ENCODE results near the gene TGFA.
A peak's percentile ranks its signal among the peaks of the same experiment; 100 is the strongest.

DNA sequence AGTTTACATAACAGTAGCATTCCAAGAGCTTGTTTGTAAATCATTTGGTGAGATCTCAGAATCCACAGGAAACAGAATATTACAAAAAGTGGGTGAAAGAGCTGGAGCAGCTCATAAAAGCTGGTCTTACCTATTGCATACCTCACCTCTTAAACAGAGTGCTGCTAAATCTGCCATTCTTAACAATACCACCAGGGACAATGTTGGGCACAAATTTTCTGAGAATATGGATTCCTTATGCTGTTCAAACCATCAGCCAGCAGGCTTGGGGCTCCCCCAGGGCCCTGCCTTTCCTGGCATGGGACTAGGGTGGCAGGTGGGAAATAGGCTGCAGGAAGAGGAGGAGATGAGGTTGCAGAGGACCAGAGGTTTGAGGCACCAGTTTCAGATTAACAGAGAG is 55.6 kb downstream of the TGFA start:
- TF ChIP-seq, protein P1, sequence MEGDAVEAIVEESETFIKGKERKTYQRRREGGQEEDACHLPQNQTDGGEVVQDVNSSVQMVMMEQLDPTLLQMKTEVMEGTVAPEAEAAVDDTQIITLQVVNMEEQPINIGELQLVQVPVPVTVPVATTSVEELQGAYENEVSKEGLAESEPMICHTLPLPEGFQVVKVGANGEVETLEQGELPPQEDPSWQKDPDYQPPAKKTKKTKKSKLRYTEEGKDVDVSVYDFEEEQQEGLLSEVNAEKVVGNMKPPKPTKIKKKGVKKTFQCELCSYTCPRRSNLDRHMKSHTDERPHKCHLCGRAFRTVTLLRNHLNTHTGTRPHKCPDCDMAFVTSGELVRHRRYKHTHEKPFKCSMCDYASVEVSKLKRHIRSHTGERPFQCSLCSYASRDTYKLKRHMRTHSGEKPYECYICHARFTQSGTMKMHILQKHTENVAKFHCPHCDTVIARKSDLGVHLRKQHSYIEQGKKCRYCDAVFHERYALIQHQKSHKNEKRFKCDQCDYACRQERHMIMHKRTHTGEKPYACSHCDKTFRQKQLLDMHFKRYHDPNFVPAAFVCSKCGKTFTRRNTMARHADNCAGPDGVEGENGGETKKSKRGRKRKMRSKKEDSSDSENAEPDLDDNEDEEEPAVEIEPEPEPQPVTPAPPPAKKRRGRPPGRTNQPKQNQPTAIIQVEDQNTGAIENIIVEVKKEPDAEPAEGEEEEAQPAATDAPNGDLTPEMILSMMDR (conservative IDR thresholded peaks at IDR 0.05; ENCODE audit: low read length), result peak; percentile 68
- no peak for TF ChIP-seq EZH2phosphoT487 (IDR thresholded peaks at IDR 0.05; ENCODE audit: borderline replicate concordance)
